KMS-11 (cell line): ENCODE measurements around the gene FUBP3.

Source experiments
- H2AFZ ChIP-seq: fragments of 200-600 bp; sonication (generic); 2 replicates; pipeline ENCODE4 v1.6.1; 2016; ENCODE audit warnings: antibody characterized with exemption, mixed run types, low read depth
- H3K27ac ChIP-seq: fragments of 200-600 bp; sonication (generic); 2 replicates; pipeline ENCODE4 v1.6.1; 2016; ENCODE audit warnings: mild to moderate bottlenecking, mixed run types
- H3K27me3 ChIP-seq: fragments of 200-600 bp; sonication (generic); 2 replicates; pipeline ENCODE4 v1.6.1; 2017; ENCODE audit warnings: mild to moderate bottlenecking, low read depth, mixed run types, moderate library complexity; ENCODE audit not compliant: insufficient read depth
- H3K36me3 ChIP-seq: fragments of 200-600 bp; sonication (generic); 2 replicates; pipeline ENCODE4 v1.6.1; 2017; ENCODE audit warnings: mild to moderate bottlenecking, mixed run types; ENCODE audit not compliant: insufficient read depth
- H3K4me1 ChIP-seq: fragments of 200-600 bp; sonication (generic); 2 replicates; pipeline ENCODE4 v1.6.1; 2016; ENCODE audit warnings: mild to moderate bottlenecking, low read depth, mixed run types; ENCODE audit not compliant: poor library complexity, severe bottlenecking
- H3K4me2 ChIP-seq: fragments of 200-600 bp; sonication (generic); 2 replicates; pipeline ENCODE4 v1.7.0; 2016; ENCODE audit warnings: mild to moderate bottlenecking, mixed run types
- H3K4me3 ChIP-seq: fragments of 200-600 bp; sonication (generic); IDR thresholded peaks from 2 replicates; pipeline ENCODE4 v1.6.1; 2017; ENCODE audit warnings: low read depth, low read length, mixed read lengths; ENCODE audit not compliant: insufficient read depth
- H3K79me2 ChIP-seq: fragments of 200-600 bp; sonication (generic); 2 replicates; pipeline ENCODE4 v1.6.1; 2016; ENCODE audit warnings: low read depth, mixed run types; ENCODE audit not compliant: insufficient read depth
- H3K9ac ChIP-seq: fragments of 200-600 bp; sonication (generic); 2 replicates; pipeline ENCODE4 v1.6.1; 2016; ENCODE audit warnings: mild to moderate bottlenecking, mixed run types
- H4K20me1 ChIP-seq: fragments of 200-600 bp; sonication (generic); 2 replicates; pipeline ENCODE4 v1.6.1; 2016; ENCODE audit warnings: mild to moderate bottlenecking, mixed run types; ENCODE audit not compliant: insufficient read depth
- CTCF ChIP-seq: fragments of 200-600 bp; sonication (generic); conservative IDR thresholded peaks from 2 replicates; pipeline ENCODE4 v1.6.1; 2017; ENCODE audit warnings: low read depth, mild to moderate bottlenecking, antibody characterized with exemption, low read length, moderate library complexity, mixed read lengths

FUBP3 gene

GRCh38 chr9:130666393-130667119, 87.2 kb downstream of the FUBP3 start:
- Histone ChIP-seq H3K4me1 (no peaks in the 10 kb centered on the region), H3K9ac (no peak overlapping the region), H4K20me1 (no peaks in the 10 kb centered on the region), H3K36me3 (no peaks in the 10 kb centered on the region), H3K79me2 (no peaks in the 10 kb centered on the region), H3K4me3 (no peak overlapping the region), H3K27me3 (peaks cover 66% of the 10 kb centered on the region), H3K27ac (no peak overlapping the region), H3K4me2 (no peak overlapping the region), H2AFZ (no peak overlapping the region)
- TF ChIP-seq CTCF = no peak

GRCh38 chr9:130667120-130667435, 87.7 kb downstream of the FUBP3 start:
- Histone ChIP-seq H3K79me2 (no peaks in the 10 kb centered on the region), H4K20me1 (no peaks in the 10 kb centered on the region), H3K27ac (no peak overlapping the region), H3K27me3 (peaks cover 61% of the 10 kb centered on the region), H2AFZ (no peak overlapping the region), H3K4me1 (no peaks in the 10 kb centered on the region), H3K9ac (no peak overlapping the region), H3K4me3 (no peak overlapping the region), H3K36me3 (no peaks in the 10 kb centered on the region), H3K4me2 (no peak overlapping the region)
- TF ChIP-seq CTCF = no peak

- no peak overlapping the region for H3K4me3 ChIP-seq
- no peaks in the 10 kb centered on the region for H4K20me1 ChIP-seq
- no peaks in the 10 kb centered on the region for H3K36me3 ChIP-seq
- peaks cover 51% of the 10 kb centered on the region for H3K27me3 ChIP-seq
- H2AFZ ChIP-seq = no peak overlapping the region
- no peaks in the 10 kb centered on the region for H3K4me1 ChIP-seq
- H3K79me2 ChIP-seq = no peaks in the 10 kb centered on the region
- H3K27ac ChIP-seq = no peak overlapping the region
- H3K9ac ChIP-seq = no peak overlapping the region
- H3K4me2 ChIP-seq = no peak overlapping the region
- TF ChIP-seq CTCF = no peak
Measured at GRCh38 chr9:130668196-130668595, 88.8 kb downstream of the FUBP3 start.

GRCh38 chr9:130668659-130669058, 89.3 kb downstream of the FUBP3 start:
- Histone ChIP-seq H2AFZ (no peak overlapping the region), H3K27me3 (peaks cover 46% of the 10 kb centered on the region), H3K27ac (no peak overlapping the region), H3K36me3 (no peaks in the 10 kb centered on the region), H3K4me3 (no peak overlapping the region), H3K79me2 (no peaks in the 10 kb centered on the region), H4K20me1 (no peaks in the 10 kb centered on the region), H3K9ac (no peak overlapping the region), H3K4me1 (no peaks in the 10 kb centered on the region), H3K4me2 (no peak overlapping the region)
- TF ChIP-seq CTCF = no peak
